Measurements from ENCODE around the gene CST1.

Gene CST1

DNA sequence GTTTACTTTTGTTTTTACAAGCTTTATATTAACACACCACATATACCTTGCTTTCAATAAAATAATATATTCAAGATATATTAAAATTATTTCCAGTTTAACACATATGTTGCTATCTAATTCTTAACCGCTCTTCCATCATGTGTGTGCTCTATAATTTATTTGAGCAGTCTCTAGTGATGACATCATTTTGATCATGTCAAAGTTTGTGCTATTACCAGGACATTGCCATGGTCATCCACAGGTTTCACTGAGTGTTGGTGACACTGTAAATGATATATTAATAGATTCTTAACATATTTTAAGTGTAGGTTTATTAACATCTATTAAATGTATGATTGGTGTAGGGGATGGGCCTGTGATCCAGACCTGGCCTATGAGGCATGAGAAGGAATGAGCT, 44.8 kb downstream of the CST1 start:
- DNase-seq (ENCODE audit: low read depth in 3 of 3), result no peak

DNA sequence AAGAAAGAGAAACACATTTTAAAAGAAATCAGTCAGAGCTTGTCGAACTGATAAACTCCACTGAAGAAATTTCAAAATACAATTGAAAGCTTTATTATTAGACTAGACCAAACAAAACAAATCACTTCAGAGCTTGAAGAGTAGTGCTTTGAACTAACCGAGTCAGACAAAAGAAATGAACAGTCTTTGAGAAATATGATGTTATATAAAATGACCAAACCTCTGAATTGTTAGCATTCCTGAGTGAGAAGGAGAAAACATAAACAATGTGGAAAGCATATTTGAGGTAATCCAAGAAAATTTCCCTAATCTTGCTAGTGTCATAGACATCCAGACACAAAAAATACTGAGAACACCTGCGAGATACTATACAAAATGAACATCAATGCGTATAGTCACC, 48.7 kb downstream of the CST1 start:
- DNase-seq (ENCODE audit: low read depth in 3 of 3), result no peak

DNA sequence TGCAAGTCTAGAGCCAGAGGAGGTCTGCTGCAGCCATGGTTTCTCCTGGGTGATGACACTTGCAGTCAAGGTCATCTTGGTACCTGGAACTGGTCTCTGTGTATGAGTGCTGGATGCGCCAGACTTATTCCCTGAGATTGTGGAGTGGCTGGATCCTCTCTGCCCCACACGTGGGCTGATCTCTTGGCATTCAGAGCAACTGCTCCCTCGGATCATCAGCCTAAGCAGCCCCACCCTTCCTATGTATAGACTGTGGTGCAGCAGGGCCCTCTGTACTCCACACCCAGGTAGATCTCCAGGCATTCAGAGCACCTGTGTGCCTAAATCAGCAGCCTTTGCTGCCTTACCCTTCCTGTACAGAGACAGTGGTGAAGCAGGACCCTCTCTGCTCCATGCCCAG, 49.8 kb downstream of the CST1 start:
- no peak for DNase-seq (ENCODE audit: low read depth in 3 of 3)

DNA sequence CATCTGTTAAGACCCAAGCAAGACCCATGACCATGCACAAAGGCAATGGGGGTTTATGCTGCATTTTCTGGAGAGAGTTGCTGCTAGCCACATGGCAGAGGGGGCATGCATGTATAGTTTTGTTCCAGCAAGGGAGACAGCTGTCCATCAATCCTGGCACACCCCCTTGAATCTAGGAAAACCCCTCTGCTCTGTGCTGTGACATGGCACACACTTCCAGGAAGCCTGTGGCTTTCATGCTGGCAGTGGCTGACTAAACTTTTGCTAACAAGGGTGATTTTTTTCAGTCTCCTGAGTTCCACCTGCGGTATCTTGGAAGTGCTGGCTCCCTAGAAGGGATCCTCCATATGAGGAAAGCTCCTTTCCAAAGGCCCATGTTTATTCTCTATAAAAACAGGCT, 52.8 kb downstream of the CST1 start:
- DNase-seq (ENCODE audit: low read depth in 3 of 3), result no peak
